ENCODE results near the gene GPR153.

The GPR153 gene

GRCh38 chr1:6286266-6286665 lies 25.4 kb upstream of the GPR153 start:
- no peak for DNase-seq

DNA sequence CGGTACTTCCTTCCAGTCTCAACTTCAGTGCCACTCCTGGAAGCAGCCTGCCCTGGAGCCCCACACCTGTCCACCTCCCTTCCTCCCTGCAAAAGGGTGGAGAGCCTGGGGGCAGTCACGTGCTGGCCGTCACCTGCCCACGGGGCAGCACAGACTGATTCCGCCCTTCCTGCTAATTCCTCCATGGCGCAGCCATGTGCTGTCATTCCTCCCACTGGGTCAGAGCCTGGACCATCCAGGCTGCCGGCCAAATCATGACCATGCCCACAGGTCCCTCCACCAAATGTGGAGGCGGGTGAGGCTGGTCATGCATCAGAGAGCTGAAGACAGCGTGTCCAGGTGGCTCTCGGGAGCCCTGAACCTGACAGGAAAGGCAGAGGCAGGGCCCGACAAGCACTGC lies 24.4 kb upstream of the GPR153 start:
- no peak for DNase-seq

- DNase-seq = no peak
Measured at GRCh38 chr1:6282577-6283270, 21.8 kb upstream of the GPR153 start.

DNA sequence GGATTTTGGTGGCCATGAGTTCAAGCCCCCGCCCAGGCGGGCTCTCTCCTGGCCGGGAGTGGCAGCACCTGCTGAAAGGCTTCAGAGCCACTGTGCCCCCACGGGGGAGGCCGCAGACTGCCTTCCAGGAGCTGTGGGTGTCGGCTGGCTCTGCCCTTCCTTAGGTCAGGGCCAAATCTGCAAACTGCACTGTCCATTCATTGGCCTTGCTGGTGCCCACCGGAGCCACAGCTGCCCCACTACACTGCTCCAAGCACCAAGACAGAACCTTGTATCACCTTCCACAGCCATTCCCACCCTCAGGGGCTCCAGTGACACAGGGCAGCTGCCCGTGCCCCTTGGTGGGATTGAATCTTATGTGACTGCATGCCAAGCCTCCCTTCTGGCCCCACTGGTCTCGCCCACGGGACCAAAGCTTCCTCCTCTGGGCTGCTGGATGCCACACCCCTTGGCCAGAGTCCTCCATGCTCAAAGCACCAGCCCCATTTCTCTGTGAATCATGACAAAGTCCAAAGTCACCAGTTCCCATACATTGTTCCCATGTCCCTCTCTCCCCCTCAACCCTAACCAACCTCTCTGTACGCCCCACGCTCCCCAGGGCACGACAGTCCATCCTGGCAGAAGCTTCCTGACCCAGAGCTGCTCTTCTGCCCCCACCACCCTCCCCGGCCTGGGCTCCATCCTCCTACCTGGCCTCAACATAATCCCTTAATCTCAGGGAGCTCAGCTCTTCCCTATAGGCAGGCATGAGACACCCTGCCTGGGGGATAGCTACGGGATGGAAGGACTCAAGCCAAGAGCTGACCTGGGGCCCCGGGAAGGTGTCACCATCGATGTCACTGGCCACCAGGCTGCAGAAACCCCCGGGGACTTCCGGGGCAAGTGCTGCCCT lies 20.9 kb upstream of the GPR153 start:
- no peak for DNase-seq

GRCh38 chr1:6280761-6281451 lies 20.0 kb upstream of the GPR153 start:
- DNase-seq = no peak

GRCh38 chr1:6279613-6280383 lies 18.9 kb upstream of the GPR153 start:
- DNase-seq = no peak

DNA sequence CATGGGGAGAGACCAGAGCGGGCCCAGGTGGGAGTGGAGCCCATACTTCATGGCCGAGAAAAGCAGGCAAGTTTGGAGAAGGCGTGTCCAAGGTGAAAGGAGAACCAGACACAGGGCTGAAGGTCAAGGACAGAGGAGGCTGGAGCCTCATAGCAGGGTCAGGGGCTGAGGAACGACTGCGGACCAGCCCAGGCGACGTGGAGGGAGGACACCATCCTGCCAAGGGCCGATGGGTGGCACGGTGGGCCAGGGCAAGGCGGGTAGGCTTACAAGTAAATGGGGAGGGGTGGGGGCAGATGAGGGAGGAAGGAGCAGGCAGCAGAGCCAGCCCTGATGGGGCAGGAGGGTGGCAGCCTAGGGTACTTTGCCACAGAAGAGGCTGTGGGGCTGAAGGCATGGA lies 18.2 kb upstream of the GPR153 start:
- no peak for DNase-seq

- no peak for DNase-seq
Measured at GRCh38 chr1:6278263-6278662, 17.4 kb upstream of the GPR153 start.

DNA sequence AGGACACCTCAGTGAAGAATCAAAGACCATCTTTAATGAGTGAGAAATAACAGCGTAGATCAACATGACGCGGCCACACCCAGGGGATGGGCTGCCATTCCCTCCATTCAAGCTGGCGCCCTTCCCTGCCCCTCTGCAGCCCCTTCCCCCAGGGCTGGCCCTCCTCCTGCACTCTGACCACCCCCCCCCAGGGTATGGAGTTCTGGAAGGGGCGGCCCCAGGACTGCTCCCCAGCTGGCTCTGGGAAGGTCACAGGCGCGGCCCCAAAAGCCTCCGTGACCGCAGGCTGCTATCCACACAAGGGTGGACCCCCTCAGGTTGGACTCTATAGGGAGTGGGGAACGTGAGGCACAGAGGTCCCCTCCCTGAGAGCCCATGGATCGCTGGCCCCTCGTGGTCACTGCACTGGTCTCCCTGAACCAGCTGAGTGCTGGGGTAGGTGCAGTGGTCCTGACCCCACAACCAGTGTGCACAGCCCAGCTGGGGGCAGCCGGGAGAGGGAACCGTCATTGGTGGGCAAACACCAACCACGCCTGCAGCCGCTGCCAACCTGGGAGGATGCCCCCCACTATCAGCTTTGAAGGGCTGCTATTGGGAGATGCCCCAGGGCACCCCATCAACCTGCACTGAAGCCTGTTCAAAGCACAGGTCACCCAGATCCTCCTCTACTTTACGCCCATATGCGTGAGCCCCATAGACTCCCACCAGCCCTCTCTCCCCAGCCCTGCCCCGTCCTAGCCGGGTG lies 16.1 kb upstream of the GPR153 start:
- no peak for DNase-seq

DNA sequence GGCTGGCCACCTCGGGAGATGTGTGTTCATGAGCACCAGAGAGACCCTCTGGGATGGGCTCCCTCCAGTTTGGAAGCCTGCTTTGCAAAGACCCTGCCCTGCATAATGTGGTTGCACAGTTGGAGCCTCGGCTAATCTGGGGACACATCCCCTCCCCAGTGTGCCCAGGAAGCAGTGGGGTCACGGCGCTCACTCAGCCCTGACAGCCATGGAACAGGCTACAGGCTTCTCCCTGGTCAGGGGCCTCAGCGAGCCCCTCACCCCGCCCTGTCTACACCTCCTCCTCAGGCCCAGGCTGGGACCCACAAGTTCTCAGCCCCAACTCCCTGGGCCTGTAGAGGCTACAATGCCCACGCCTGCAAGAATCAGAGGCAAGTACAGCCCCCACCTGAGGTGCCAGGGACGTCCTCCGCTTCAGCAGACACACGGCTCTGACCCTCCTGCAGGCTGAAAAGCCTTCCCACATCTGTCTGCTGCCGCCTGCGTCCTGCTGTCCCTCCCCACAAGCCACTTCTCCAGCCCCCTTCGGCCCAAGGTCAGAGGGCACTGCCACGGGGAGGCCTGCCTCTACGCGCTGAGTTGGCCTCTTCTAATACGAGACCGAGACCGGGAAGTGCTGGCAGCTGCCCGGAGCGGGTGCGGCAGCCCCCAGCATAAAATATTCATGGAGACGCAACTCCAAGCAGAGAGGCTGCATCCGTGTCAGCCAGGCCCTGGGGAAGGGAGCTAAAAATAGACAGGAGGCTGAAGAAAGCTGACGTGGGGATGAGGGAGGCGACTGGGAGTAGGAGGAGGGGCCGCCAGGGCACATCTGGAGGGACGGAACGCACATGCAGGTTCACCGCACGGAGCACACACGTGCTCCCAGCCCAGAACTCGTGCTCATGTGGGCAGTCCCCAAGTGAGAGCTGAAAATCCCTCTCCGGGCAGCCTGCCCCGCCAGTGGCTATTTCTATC lies 15.2 kb upstream of the GPR153 start:
- no peak for DNase-seq

- no peak for DNase-seq
Measured at GRCh38 chr1:6274622-6275139, 13.8 kb upstream of the GPR153 start.

GRCh38 chr1:6274102-6274501 lies 13.2 kb upstream of the GPR153 start:
- no peak for DNase-seq

- DNase-seq = no peak
Measured at GRCh38 chr1:6273380-6273891, 12.5 kb upstream of the GPR153 start.

DNA sequence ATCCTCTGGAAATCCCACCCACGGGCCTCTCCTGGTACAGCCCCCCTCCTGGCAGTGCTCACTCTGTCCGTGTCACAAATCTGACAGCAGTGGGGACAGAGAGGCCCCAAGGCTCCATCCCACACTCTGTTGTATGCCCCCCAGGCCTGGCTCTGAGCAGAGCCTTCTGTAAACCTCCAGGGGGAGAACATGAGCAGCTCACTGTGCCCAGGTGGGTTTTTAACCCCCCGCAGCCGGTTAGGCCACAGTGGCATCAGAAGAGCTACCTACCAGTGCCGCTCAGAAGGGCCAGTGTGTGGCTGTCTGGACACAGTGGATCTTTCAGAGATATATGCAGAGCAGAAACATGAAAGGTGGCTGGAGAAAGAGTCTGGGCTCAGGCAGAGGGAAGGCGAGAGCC lies 12.0 kb upstream of the GPR153 start:
- DNase-seq = no peak

- no peak for DNase-seq
Measured at GRCh38 chr1:6272452-6272851, 11.6 kb upstream of the GPR153 start.

DNA sequence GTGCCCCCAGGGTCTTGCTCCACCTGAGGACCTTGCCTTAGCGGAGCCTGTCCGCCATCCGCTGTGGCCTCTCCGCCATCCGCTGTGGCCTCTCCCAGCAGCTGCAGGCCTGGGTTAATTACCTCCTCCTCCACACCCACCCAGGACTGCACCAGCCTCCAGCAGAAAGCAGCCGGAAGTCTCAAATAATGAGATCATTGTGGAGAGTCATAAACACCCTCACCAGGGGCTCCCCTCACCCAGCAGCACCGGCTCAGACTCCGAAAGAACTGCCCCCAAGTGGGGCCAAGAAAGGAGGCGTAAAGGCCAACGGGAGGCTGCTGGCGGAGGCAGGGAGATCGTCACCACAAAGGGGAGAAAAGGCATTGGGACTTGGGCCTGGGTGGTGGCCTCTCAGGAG lies 10.7 kb upstream of the GPR153 start:
- no peak for DNase-seq

- DNase-seq = no peak
Measured at GRCh38 chr1:6271006-6271405, 10.1 kb upstream of the GPR153 start.

DNA sequence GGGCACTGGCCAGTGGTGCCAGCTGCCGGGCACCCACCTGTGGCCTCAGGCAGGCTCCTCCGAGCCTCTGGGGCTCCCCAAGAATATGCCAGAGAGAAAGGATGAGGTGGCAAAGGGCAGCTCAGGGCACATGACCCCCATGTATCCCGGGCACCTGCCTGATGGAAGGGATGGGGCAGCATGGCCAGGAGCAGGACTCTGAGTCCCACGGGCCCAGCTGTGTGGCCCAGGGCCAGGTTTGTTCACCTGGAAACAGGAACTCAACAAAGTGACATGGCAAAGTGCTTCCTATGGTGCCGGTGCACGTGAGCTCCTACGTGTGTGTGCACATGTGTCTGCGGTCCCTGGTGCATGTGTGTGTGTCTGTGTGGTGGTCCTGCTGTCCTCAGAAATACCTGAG lies 9.5 kb upstream of the GPR153 start:
- DNase-seq = no peak

DNA sequence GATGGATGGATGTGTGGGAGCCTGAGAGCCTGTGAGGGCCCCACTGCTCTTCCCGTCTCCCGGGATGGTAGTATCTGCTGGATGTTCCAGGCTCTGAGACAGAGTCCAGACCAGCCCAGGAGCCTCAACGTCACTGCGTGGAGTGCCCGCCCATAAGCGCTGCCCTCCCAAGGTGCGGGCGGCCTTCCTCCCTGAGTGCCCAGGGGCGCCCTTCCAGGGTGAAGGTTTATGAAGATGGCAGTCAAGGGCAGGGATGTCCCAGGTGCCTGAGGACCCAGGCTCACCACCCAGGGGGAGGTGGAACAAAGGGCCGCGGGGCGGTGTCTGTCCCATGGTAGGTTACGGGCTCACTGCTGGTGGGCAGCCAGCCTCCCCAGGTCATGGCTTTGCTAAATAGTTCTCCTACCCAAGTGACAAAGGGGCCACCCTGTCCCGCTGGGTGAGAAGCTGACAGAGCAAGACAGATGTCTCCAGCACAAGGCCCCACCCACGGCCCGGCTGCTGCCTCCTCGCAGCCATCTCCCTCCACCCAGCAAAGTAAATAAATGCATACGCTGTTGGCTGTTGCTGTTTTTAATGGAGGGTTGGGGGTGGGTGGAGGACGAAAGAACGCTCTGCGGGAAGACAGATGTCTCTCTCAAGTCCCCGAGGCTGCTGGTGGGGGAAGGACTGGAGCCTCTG lies 9.0 kb upstream of the GPR153 start:
- DNase-seq = no peak

GRCh38 chr1:6269296-6269695 lies 8.4 kb upstream of the GPR153 start:
- no peak for DNase-seq
